Activated naive CD8-positive, alpha-beta T cell treated with anti-CD3 and anti-CD28 coated beads for 36 hours (primary cell): ENCODE data around the gene TGFB1. TPM values are rescaled to one million over a fixed set of nuclear protein-coding genes. Genes with fewer than 3 reads are reported as not detected.
"Not testable (repeated sequence)": the region's sequence is repeated elsewhere in the genome, so short reads cannot be mapped to it uniquely, and the experiment has no call there.

Experiments used
- DNase-seq: peaks from one replicate; pipeline ENCODE4 v3.0.0; 2021
- H3K27ac Mint-ChIP-seq: one replicate; pipeline ENCODE4 v1.8.0; 2022; ENCODE audit warnings: mild to moderate bottlenecking, moderate library complexity, mixed read lengths
- H3K27me3 Mint-ChIP-seq: one replicate; pipeline ENCODE4 v1.8.0; 2022; ENCODE audit warnings: mild to moderate bottlenecking, mixed read lengths
- H3K36me3 Mint-ChIP-seq: one replicate; pipeline ENCODE4 v1.8.0; 2021; ENCODE audit warnings: mild to moderate bottlenecking, mixed read lengths
- H3K4me1 Mint-ChIP-seq: one replicate; pipeline ENCODE4 v1.8.0; 2021; ENCODE audit warnings: mixed read lengths
- H3K4me3 Mint-ChIP-seq: one replicate; pipeline ENCODE4 v1.8.0; 2022; ENCODE audit warnings: mild to moderate bottlenecking, moderate library complexity, mixed read lengths
- H3K9me3 Mint-ChIP-seq: one replicate; pipeline ENCODE4 v1.8.0; 2022; ENCODE audit warnings: mixed read lengths
- total RNA-seq, 2 experiments: library from RNA; stranded (reverse); gene quantifications; one replicate each; pipeline ENCODE4 v1.2.3, GENCODE V29; 2021

TGFB1 gene
- total RNA-seq, 2 experiments from 2014 or later = 152 to 154 TPM

DNA sequence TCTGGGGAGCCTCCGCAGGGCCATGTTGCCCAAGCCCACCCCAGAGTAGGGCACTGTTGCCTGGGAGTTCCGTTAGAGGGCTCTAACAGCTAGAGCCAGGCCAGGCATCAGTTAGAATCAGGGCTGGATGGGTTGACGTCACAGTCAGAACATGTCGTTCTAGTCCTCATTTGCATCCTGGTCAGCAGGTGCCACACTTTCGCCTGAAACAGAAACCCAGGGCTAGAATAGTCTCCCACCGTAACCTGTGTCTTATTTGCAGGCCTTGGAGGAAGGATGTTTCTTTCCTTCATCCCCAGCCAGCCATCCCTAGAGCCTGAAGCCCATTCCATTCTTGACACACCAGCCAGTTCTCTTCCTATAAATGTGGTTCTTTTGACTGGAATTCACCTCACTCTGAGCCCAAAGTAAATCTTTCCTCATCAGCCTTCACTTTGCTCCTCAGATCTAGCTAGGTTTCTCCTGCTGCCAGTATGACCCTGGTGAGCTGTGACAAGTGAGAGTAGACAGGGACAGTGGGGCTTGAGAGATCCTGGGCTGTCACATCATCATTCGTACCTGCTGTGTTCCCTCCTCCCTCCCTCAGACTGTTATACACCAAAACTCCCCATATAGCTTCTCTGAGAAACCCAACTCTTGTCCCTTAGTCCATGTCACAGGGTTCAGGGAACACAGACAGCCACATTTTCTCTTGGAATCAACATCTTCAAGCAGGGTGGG is 55.9 kb downstream of the TGFB1 start:
- Mint-ChIP-seq H3K4me3 (no peak overlapping the region), H3K27me3 (no peaks in the 10 kb centered on the region), H3K27ac (peak overlapping the region; percentile 72), H3K4me1 (peaks cover 76% of the 10 kb centered on the region), H3K9me3 (no peaks in the 10 kb centered on the region), H3K36me3 (peaks cover 64% of the 10 kb centered on the region)
- DNase-seq = no peak

DNA sequence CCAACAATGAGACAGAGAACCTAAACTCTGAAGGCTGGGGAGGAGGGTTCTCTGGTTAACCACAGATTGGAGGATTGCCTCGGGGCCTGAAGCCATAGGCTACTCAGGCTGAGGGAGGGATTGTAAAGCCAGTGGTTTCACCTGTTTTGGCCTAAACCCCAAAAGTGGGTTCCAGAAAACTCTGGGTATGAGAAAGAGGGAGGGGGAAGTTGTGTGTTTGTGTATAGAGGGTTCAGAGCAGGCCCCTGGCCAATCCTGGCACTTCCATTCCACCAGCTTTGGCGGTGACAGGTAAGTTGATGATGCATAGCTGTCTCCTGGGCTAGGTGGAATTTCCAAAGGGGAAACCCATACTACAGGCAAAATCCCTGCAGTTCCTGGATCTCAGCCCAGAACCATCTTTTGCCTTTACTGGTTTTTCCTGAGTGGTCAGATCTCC is 57.3 kb downstream of the TGFB1 start:
- H3K27me3 Mint-ChIP-seq = no peaks in the 10 kb centered on the region
- no peak for DNase-seq
- no peaks in the 10 kb centered on the region for H3K9me3 Mint-ChIP-seq
- H3K4me3 Mint-ChIP-seq = no peak overlapping the region
- peaks cover 58% of the 10 kb centered on the region for H3K36me3 Mint-ChIP-seq
- H3K27ac Mint-ChIP-seq = peak overlapping the region; percentile 72
- peaks cover 65% of the 10 kb centered on the region for H3K4me1 Mint-ChIP-seq

DNA sequence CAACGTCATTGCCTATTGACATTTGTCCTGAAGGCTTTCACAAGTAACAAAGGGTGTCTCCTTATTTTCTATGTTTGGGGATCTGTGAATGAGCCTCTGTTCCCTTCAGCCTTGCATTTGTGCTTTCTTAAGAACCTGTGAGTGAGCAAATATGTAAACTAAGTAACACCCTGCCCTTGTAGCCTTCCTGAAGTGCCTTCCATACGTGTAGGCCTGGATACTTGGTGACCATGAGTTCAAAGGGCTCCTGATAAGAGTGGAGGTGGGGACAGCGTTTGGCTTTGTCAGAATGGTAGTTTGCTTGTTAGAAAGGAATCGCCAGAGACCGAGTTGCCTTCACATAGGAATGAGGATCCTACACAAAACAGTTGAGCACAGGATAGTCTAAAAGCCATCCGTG is 58.2 kb downstream of the TGFB1 start:
- Mint-ChIP-seq H3K27me3 (no peaks in the 10 kb centered on the region), H3K36me3 (peaks cover 58% of the 10 kb centered on the region), H3K4me3 (no peak overlapping the region), H3K27ac (no peak overlapping the region), H3K9me3 (no peaks in the 10 kb centered on the region), H3K4me1 (peaks cover 55% of the 10 kb centered on the region)
- no peak for DNase-seq

DNA sequence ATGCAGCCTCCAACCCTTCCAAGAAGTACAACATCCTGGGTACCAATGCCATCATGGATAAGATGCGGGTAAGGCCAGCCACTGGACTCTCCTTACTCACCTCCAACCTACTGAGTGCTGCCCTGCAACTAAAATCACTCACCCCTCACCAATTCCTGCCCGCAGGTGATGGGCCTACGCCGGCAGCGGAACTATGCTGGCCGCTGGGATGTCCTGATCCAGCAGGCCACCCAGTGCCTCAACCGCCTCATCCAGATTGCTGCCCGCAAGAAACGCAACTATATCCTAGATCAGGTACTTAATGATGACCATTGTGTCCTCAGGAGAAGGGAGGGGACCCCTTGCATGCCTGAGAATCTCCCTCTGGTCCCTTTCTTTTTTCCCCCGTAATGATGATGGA is 59.3 kb downstream of the TGFB1 start:
- no peaks in the 10 kb centered on the region for H3K27me3 Mint-ChIP-seq
- H3K27ac Mint-ChIP-seq = no peak overlapping the region
- peaks cover 45% of the 10 kb centered on the region for H3K4me1 Mint-ChIP-seq
- no peak for DNase-seq
- no peak overlapping the region for H3K4me3 Mint-ChIP-seq
- peaks cover 51% of the 10 kb centered on the region for H3K36me3 Mint-ChIP-seq
- H3K9me3 Mint-ChIP-seq = no peaks in the 10 kb centered on the region

DNA sequence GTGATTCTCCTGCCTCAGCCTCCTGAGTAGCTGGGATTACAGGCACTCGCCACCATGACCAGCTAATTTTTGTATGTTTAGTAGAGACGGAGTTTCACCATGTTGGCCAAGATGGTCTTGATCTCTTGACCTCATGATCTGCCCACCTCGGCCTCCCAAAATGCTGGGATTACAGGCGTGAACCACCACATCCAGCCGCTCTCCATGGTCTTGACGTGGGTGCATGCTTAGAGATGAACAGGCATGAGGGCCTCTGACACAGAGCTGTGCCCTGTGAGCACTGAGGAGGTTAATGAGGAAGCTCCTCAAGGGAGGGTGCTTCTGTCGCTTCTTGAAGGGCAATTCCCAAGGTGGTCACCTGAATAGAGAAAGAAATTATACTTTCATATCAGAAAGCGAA is 63.9 kb downstream of the TGFB1 start:
- peaks cover 25% of the 10 kb centered on the region for H3K36me3 Mint-ChIP-seq
- H3K4me3 Mint-ChIP-seq, H3K27me3 Mint-ChIP-seq, DNase-seq, H3K9me3 Mint-ChIP-seq, H3K4me1 Mint-ChIP-seq, H3K27ac Mint-ChIP-seq: not testable (repeated sequence)

DNA sequence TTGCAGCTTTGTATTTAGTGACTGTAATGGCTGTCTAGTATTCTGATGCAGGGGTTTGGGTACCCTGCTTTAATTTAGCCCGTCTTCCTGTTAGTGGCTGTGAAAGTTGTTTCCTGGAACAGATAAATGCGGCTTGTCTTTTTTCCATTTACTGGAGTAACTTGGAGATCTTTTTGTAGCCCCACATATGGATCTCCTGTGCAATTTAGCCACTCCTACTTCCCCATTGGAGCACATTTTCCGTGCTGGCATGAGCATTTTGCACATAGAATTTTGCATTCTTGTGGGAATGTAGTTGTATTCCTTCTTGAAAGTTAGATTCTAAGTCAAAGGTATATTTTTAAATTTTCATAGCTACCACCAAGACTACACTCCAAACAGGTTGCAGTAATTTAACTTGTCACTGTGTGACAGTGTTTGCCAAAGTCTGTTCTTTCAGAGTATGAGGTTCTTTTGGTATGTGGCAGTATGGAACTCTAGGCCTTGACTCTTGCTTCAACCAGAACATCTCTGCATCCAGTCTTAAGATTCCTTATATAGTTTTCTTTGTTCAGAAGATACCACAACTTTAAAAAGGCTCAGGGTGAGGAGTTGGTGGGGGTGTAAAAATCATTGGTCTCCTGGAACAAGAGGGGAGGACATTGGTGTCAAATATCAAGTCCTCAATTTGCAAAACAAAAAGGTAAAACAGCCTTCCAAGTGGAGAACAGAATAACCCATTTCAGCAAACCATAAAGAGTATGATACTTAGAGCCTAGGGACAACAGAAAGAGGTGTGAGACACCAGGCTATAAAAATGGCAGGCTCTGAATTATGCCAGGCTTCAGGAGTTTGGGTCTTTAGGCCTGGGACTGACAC is 64.8 kb downstream of the TGFB1 start:
- H3K27ac Mint-ChIP-seq = no peak overlapping the region
- no peak for DNase-seq
- H3K4me3 Mint-ChIP-seq = no peak overlapping the region
- peaks cover 4% of the 10 kb centered on the region for H3K4me1 Mint-ChIP-seq
- peaks cover 21% of the 10 kb centered on the region for H3K36me3 Mint-ChIP-seq
- H3K27me3 Mint-ChIP-seq = no peaks in the 10 kb centered on the region
- no peaks in the 10 kb centered on the region for H3K9me3 Mint-ChIP-seq

Other genes with a start within 250 kb of the TGFB1 start
- gene CYP2F1, start 239.5 kb downstream of the TGFB1 start, total RNA-seq = not detected
- gene CYP2S1, start 160.7 kb downstream of the TGFB1 start, total RNA-seq = under 1 TPM; 0.27 to 0.32 TPM
- under 1 TPM; 0.41 to 0.42 TPM for gene AXL, start 134.7 kb downstream of the TGFB1 start, total RNA-seq
- 100 to 1,000 TPM; 255 to 259 TPM for gene HNRNPUL1, start 89.5 kb downstream of the TGFB1 start, total RNA-seq
- gene CCDC97, start 43.8 kb downstream of the TGFB1 start, total RNA-seq = 10 to 100 TPM; 19.1 to 20.5 TPM
- gene B9D2, start 10.2 kb upstream of the TGFB1 start, total RNA-seq = 1 to 10 TPM; 6.4 to 8.1 TPM
- 1 to 10 TPM; 4.0 to 4.5 TPM for gene TMEM91, start 22.6 kb upstream of the TGFB1 start, total RNA-seq
- gene EXOSC5, start 43.4 kb upstream of the TGFB1 start, total RNA-seq = 10 to 100 TPM; 43.5 to 44.6 TPM
- 10 to 100 TPM; 21.3 to 28.0 TPM for gene BCKDHA, start 43.9 kb upstream of the TGFB1 start, total RNA-seq
- under 1 TPM; 0.10 to 0.48 TPM for gene B3GNT8, start 73.5 kb upstream of the TGFB1 start, total RNA-seq
- 10 to 100 TPM; 54.5 to 63.0 TPM for gene DMAC2, start 86.0 kb upstream of the TGFB1 start, total RNA-seq
- gene ERICH4, start 89.2 kb upstream of the TGFB1 start, total RNA-seq = not detected
- 10 to 100 TPM; 36.5 to 37.5 TPM for gene CEACAM21, start 222.2 kb upstream of the TGFB1 start, total RNA-seq